ENCODE data around the gene EIF6.
"Not testable (repeated sequence)": the region's sequence is repeated elsewhere in the genome, so short reads cannot be mapped to it uniquely, and the experiment has no call there.

EIF6 gene

DNA sequence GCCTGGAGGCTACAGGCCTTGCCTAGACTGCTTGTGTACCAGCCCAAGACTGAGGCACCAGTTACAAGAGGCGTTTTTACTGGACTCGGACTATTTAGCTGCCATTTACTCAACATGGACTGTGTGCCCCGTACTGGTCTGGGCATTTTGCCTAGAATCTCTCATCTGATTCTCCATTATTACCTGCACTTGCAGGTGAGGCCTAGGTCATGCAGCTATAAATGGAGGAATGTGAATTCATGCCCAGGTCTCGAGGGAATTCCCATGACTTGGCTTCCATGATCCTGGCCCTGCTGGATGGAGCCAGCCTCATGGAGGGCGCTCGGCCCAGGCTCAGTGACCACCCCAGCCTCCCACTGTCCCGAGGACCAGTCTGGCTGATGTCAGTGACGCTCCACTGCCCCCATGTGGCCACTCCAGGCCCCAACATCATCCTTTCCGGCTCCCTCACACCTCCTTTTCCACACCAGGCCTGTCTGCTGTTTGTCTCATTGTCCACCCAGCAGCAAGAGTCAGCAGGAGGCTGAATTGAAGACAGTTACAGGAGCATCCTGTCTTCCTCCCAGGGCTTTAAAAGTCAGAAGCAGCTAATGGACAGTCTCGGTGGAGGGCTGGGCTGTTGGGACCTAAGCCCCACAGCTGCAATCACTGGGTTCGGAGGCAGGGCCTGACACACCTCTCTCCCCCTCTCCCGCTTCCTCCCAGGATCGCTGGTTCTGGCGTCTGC is 15.4 kb downstream of the EIF6 start:
- no peak for DNase-seq (ENCODE audit: extremely low read depth, low read depth)
- TF ChIP-seq, protein P1, sequence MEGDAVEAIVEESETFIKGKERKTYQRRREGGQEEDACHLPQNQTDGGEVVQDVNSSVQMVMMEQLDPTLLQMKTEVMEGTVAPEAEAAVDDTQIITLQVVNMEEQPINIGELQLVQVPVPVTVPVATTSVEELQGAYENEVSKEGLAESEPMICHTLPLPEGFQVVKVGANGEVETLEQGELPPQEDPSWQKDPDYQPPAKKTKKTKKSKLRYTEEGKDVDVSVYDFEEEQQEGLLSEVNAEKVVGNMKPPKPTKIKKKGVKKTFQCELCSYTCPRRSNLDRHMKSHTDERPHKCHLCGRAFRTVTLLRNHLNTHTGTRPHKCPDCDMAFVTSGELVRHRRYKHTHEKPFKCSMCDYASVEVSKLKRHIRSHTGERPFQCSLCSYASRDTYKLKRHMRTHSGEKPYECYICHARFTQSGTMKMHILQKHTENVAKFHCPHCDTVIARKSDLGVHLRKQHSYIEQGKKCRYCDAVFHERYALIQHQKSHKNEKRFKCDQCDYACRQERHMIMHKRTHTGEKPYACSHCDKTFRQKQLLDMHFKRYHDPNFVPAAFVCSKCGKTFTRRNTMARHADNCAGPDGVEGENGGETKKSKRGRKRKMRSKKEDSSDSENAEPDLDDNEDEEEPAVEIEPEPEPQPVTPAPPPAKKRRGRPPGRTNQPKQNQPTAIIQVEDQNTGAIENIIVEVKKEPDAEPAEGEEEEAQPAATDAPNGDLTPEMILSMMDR (IDR thresholded peaks at IDR 0.05; ENCODE audit: low read depth, low read length): peak; percentile 83

DNA sequence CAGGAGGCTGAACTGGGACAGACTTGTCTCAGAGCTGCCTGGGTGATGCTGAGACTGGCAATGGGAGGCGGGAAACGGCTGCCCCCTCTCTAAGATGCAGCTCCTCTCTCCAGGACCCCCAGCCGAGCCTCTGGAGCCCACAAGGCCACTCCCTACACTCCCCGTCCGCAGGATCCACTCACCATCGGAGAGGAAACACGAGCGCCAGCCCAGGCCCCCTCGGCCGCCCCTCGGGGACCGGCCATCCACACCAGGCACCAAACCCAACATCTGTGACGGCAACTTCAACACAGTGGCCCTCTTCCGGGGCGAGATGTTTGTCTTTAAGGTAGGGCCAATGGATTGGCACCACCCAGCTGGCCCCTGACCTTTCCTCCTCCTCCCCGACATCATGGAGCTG is 17.5 kb downstream of the EIF6 start:
- TF ChIP-seq, protein P1 (IDR thresholded peaks at IDR 0.05; ENCODE audit: low read depth, low read length): no peak
- no peak for DNase-seq (ENCODE audit: extremely low read depth, low read depth)

DNA sequence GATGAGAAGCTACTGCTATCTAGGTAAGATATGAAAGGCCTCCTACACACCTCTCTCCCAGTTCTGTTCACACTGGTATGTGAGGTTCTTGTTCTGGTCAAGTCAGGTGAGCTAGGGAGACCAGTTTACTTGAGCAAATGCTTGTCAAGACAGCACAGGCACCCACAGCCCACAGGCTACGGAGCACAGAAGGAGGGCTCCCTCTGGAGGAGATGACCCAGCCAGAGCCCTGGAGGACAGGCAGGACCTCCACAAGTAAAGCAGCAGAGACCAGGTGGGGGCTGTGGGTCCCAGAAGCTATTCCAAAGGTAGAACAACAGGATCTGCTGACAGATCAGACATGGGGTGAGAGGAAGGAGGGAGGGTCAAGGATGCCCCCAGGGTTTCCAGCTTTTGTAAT is 19.8 kb downstream of the EIF6 start:
- DNase-seq (ENCODE audit: extremely low read depth, low read depth): no peak
- TF ChIP-seq, protein P1 (IDR thresholded peaks at IDR 0.05; ENCODE audit: low read depth, low read length): no peak; the same call in none of the 2 replicates

DNA sequence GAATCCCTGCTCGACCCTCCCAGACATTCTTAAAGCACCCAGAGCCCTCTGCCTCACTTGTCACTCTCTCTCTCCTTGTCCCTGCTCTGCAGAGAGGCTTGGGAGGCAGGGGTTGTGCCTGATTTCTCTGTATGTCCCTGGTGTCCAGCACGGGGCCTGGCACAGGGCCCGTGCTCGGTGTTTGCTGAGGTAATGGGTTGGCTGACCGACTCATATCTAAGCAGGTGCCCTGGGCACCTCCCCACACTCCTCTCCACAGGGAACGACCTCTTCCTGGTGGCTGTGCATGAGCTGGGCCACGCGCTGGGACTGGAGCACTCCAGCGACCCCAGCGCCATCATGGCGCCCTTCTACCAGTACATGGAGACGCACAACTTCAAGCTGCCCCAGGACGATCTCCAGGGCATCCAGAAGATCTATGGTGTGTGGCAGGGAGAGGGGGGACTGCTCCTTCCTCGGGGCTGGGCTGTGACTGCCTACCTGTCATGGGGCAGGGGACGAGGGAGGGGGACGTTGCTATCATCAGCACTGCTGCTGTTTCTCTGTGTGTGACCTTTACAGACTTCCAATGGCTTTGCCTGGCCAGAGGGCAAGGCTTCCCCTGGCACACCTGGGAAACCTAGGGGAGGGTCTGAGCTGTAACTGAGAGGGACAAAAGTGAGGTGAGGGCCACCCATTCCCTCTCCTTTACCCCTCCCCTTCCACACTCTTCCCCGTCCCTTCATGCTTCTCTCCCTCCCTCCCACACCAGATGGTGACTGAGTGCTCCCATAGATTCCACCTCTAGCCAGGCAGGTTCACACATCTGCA is 20.8 kb downstream of the EIF6 start:
- TF ChIP-seq, protein P1 (IDR thresholded peaks at IDR 0.05; ENCODE audit: low read depth, low read length): no peak
- DNase-seq (ENCODE audit: extremely low read depth, low read depth): no peak

DNA sequence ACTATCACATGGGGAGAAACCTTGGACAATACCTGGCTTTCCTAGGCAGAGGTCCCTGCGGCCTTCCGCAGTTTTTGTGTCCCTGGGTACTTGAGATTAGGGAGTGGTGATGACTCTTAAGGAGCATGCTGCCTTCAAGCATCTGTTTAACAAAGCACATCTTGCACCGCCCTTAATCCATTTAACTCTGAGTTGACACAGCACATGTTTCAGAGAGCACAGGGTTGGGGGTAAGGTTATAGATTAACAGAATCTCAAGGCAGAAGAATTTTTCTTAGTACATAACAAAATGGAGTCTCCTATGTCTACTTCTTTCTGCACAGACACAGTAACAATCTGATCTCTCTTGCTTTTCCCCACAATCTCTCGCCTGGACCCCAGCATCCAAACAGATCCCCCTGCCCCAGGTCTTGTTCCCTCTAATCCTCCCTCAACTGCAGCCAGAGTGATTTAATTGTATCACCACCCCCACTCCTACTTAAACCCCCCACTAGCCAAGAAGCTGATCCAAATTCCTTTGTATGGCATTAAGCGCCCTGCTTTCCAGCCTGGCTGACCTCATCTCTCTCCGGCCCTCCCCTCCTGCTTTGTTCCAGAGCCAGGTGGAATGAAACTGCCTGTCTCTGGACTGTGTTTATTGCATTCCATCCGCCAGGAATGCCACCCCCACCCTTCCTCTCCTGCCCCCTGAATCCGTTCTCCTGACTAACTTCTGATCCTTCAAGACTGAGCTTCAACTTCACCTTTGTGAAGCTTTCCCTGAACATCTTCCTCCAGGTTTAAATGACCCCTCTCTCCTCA is 21.6 kb downstream of the EIF6 start:
- not testable (repeated sequence) for DNase-seq (ENCODE audit: extremely low read depth, low read depth)

DNA sequence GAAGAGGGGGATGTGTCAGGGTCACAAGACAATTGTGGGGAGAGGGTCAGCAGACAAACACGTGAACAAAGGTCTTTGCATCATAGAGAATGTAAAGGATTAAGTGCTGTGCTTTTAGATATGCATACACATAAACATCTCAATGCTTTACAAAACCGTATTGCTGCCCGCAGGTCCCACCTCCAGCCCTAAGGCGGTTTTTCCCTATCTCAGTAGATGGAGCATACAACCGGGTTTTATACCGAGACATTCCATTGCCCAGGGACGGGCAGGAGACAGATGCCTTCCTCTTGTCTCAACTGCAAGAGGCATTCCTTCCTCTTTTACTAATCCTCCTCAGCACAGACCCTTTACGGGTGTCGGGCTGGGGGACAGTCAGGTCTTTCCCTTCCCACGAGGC is 22.3 kb downstream of the EIF6 start:
- DNase-seq (ENCODE audit: extremely low read depth, low read depth): not testable (repeated sequence)

DNA sequence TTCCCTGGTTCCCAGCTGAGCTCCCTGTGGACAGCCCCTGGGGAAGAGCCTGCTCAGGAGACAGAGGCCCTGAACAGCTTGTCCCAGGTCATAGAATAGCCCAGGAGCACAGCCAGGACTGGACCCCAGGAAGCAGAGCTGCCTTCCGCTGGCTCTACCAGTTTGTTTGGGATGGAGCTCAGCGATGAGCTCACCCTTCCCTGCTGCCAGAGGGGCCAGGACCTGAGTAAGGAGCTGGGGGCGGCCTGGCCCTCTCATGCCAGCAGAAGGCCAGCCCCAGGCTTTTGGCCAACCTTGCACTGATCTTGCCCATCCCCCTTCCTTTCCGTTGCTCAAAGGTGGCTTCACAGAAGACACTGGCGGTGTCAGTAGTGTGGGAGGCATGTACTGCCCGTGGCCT is 24.1 kb downstream of the EIF6 start:
- no peak for DNase-seq (ENCODE audit: extremely low read depth, low read depth)
- TF ChIP-seq, protein P1 (IDR thresholded peaks at IDR 0.05; ENCODE audit: low read depth, low read length): no peak
